K562 (cell line): Measurements from ENCODE around the gene DRAXIN. TPM values are rescaled to one million over a fixed set of nuclear protein-coding genes. Genes with fewer than 3 reads are reported as not detected.

Source experiments
- ATF6 ChIP-seq: sonication (generic); formaldehyde crosslinking; IDR thresholded peaks from 2 replicates; pipeline ENCODE4 v1.4.0; 2020; ENCODE audit warnings: mild to moderate bottlenecking, missing genetic modification reagents
- BCL6 ChIP-seq: fragments of 250-450 bp; sonication (Bioruptor Pico); IDR thresholded peaks from 2 replicates; pipeline ENCODE4 v1.4.0; 2020
- CREB5 ChIP-seq: fragments of 250-450 bp; sonication (Bioruptor Pico); IDR thresholded peaks from 2 replicates; pipeline ENCODE4 v1.5.0; 2020; ENCODE audit warnings: mild to moderate bottlenecking
- DDX20 ChIP-seq: fragments of 450-650 bp; IDR thresholded peaks from 2 replicates; pipeline ENCODE4 v1.6.1; 2016; ENCODE audit warnings: missing genetic modification characterization, low read depth, mild to moderate bottlenecking, missing compliant biosample characterization, moderate library complexity
- KDM5B ChIP-seq: fragments of 200-600 bp; sonication (generic); IDR thresholded peaks from 2 replicates; pipeline ENCODE4 v1.6.1; 2012; ENCODE audit warnings: low read depth, mild to moderate bottlenecking, moderate library complexity, low read length, control low read depth, inconsistent platforms; ENCODE audit not compliant: insufficient replicate concordance
- KLF16 ChIP-seq: IDR thresholded peaks from 2 replicates; pipeline ENCODE4 v1.6.1; 2016; ENCODE audit warnings: antibody characterized with exemption
- MAX ChIP-seq: sonication (generic); formaldehyde crosslinking; IDR thresholded peaks from 2 replicates; pipeline ENCODE4 v1.9.0; 2022; ENCODE audit warnings: mild to moderate bottlenecking, missing genetic modification reagents
- MEF2A ChIP-seq: IDR thresholded peaks from 2 replicates; pipeline ENCODE4 v1.6.1; 2011; ENCODE audit warnings: low read depth, mild to moderate bottlenecking, low read length, moderate library complexity; ENCODE audit not compliant: control insufficient read depth
- MIER1 ChIP-seq: fragments of 450-650 bp; IDR thresholded peaks from 2 replicates; pipeline ENCODE4 v1.6.1; 2016; ENCODE audit warnings: antibody characterized with exemption, mild to moderate bottlenecking, low read depth
- PCBP1 ChIP-seq: fragments of 200-400 bp; formaldehyde crosslinking; IDR thresholded peaks from 2 replicates; pipeline ENCODE4 v1.6.1; 2018; ENCODE audit warnings: mild to moderate bottlenecking, low read depth, low read length; ENCODE audit not compliant: poor library complexity, severe bottlenecking
- SIN3B ChIP-seq: fragments of 450-650 bp; IDR thresholded peaks from 2 replicates; pipeline ENCODE4 v1.6.1; 2017; ENCODE audit warnings: low read depth, mild to moderate bottlenecking, moderate library complexity
- SLC30A9 ChIP-seq: fragments of 250-450 bp; sonication (Bioruptor Pico); IDR thresholded peaks from 2 replicates; pipeline ENCODE4 v1.8.0; 2022; ENCODE audit warnings: mild to moderate bottlenecking, moderate library complexity
- SMAD4 ChIP-seq: fragments of 250-450 bp; sonication (Bioruptor Pico); conservative IDR thresholded peaks from 2 replicates; pipeline ENCODE4 v1.8.0; 2021; ENCODE audit warnings: inconsistent platforms, mild to moderate bottlenecking, moderate library complexity
- SRSF3 ChIP-seq: fragments of 200-400 bp; formaldehyde crosslinking; IDR thresholded peaks from 2 replicates; pipeline ENCODE4 v1.6.1; 2016; ENCODE audit warnings: mild to moderate bottlenecking, low read length, moderate library complexity; ENCODE audit not compliant: insufficient read depth
- TAF1 ChIP-seq: IDR thresholded peaks from 2 replicates; pipeline ENCODE4 v1.6.1; 2011; ENCODE audit warnings: mild to moderate bottlenecking, low read length, moderate library complexity; ENCODE audit not compliant: insufficient read depth, control insufficient read depth, severe bottlenecking; ENCODE audit errors: extremely low read depth
- TRIM25 ChIP-seq: fragments of 450-650 bp; IDR thresholded peaks from 2 replicates; pipeline ENCODE4 v1.7.0; 2016; ENCODE audit warnings: borderline replicate concordance
- ZKSCAN1 ChIP-seq: fragments of 150-350 bp; IDR thresholded peaks from 2 replicates; pipeline ENCODE4 v1.6.1; 2016; ENCODE audit warnings: low read depth, low read length
- ZNF146 ChIP-seq: IDR thresholded peaks from one replicate; pipeline ENCODE4 v1.6.1; 2018; ENCODE audit warnings: missing compliant biosample characterization; ENCODE audit not compliant: unreplicated experiment
- ZNF398 ChIP-seq: fragments of 250-450 bp; sonication (Bioruptor Pico); IDR thresholded peaks from 2 replicates; pipeline ENCODE4 v1.8.0; 2021; ENCODE audit warnings: moderate library complexity, mild to moderate bottlenecking, inconsistent platforms
- polyA plus RNA-seq, 8 experiments: library from polyadenylated mRNA; depleted of rRNA in 4 of 8; stranded (reverse) in 5 of 8; unstranded in 3 of 8; fragments of >200 nt; fragmentation: Nextera tagmentation in 2 of 8; fragmentation: Illumina TruSeq in 1 of 8; extraction: Ambion mirVana in 2 of 8; extraction: Trizol in 1 of 8; gene quantifications; 2 replicates each; pipeline versions ENCODE4 v1.2.1 to v1.2.3, GENCODE V29; 2011 to 2014; ENCODE audit warnings: inconsistent platforms in 1 of 8, missing spikeins in 1 of 8
- total RNA-seq, 7 experiments: library from RNA; depleted of rRNA in 6 of 7; stranded (reverse); fragments of >200 nt in 6 of 7; fragmentation: Illumina TruSeq in 2 of 7; extraction: Trizol in 2 of 7; gene quantifications; 2 replicates each; pipeline versions ENCODE4 v1.2.1 to v1.2.3, GENCODE V29; 2011 to 2021; ENCODE audit warnings: low replicate concordance in 1 of 7

Gene DRAXIN
- total and polyA plus RNA-seq, 9 of the 15 experiments (the other 6 are each of a cell fraction or from before 2014, with no cell fraction given) = 0.01 to 0.04 (median 0.01) TPM; not detected in 6

GRCh38 chr1:11735854-11736745, 44.6 kb downstream of the DRAXIN start, which contains the start of gene AGTRAP (continued):
- TF ChIP-seq CREB5 (CRISPR knock-in tag) = peak; percentile 44; the same call in 1 of the 2 replicates
- no peak for TF ChIP-seq KDM5B
- no peak for TF ChIP-seq MIER1
- peak; percentile 80 for TF ChIP-seq SIN3B
- TF ChIP-seq MEF2A = no peak
- TF ChIP-seq SMAD4 = no peak
- TF ChIP-seq ATF6 (CRISPR knock-in tag) = no peak
- TF ChIP-seq BCL6 (CRISPR knock-in tag) = no peak
- TF ChIP-seq DDX20 = no peak
- TF ChIP-seq KLF16 = peak; percentile 36; the same call in 1 of the 2 replicates
- no peak for TF ChIP-seq TRIM25
- no peak for TF ChIP-seq ZKSCAN1
- peak; percentile 29 for TF ChIP-seq TAF1
- no peak for TF ChIP-seq SLC30A9 (CRISPR knock-in tag)
- no peak for TF ChIP-seq SRSF3
- peak; percentile 20 for TF ChIP-seq ZNF146 (CRISPR knock-in tag)
- no peak for TF ChIP-seq ZNF398
- peak; percentile 81 for TF ChIP-seq MAX (CRISPR knock-in tag)
- no peak for TF ChIP-seq PCBP1
